ENCODE results near the gene MRPS34.
"Not testable (repeated sequence)": the region's sequence is repeated elsewhere in the genome, so short reads cannot be mapped to it uniquely, and the experiment has no call there.

The MRPS34 gene

GRCh38 chr16:1747934-1748333, 25.0 kb downstream of the MRPS34 start:
- no peak for DNase-seq

- no peak for DNase-seq
Observed at GRCh38 chr16:1746693-1747195, 26.2 kb downstream of the MRPS34 start.

DNA sequence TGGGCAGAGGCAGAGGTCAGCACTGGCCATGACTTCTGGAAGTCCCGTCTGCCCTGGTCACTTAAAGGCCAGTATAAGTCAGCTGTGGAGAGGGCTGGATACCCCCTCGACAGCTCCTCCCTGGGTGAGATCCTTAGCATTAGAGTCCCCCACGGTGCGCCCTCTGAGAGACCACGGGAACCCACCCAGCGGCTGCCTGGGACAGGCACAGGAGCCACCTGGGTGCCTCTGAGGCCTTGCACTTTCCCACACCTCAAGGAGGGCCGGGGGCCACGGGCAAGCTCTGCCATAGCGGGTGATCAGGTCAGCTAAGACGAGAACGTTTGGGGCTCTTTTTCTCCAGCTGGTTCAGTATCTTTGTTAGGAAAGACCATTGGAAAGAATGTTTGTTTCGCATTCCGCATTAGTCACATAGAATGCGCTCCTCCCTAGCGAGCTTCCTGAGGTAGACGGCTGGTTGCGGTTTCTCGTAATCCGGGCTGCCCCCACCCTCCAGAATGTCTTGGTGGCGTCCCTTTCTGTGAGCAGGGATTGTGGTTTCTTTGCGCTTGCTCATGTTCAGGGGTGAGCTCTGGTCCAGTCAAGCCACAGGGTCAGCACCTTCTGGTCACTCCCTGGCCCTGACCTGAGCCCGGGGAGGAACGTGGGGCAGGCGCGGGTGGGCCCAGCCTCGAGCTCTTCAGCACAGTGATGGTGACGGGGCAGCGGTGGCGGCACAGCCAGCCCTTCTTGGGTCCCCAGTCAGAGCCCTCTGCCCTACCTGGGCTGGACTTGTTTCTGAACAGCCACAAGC, 26.8 kb downstream of the MRPS34 start:
- DNase-seq = no peak

DNA sequence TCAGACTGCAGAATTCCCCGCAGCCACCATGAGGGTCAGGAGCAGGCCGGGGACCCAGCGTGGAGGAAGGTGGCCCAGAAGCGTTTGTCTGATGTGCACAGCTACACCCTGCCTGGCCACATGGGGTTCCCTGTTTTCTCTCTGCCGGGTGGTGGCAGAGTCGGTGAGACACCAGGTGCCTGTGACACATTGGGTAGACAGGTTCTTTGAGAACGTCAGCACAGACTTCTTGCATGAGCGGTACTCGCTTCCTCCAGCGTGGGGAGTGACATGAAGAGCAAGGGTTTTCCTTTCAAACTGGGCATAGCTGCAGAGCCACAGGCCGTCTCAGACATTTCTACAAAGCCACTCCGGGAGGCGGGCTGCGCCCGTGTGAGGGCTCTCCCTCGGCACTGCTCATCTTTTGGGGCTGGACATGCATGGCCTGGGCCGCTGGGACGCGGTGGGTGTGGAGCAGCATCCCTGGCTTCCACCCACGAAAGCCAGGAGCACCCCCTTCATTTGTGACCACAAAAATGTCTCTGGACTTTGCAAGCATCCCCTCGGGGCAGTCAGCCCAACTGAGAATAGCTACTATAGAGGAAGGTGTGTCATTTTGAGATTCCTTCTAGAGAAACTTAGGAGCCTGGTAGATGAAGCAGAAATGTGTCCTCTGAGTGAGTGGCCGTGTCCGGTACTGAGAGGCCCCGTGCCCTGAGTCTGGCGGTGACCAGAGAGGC, 27.6 kb downstream of the MRPS34 start:
- no peak for DNase-seq

DNA sequence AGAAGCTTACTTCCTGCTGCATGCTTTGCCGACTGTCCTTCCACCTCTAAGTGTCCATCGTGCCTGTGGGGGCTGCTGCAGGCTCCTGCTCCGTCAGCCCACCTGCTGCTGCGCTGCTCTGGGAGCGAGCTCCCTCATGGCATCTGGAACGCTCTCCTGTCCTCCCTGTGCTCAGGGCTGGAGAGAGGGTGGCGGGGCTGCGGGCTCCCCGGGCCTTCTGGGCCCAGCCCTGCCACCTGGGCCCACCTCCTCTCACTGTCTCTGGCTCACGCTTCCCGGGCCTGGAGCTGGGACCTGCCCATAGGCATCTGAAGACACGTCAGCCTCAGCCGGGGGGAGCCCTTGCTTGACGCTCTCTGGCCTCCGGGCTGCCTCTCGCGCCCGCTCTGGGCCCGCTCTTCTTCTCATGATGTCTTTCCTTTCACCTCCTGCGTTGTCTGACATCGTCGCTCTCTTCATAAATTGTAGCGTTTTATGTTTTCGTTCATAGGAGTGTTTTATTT, 28.5 kb downstream of the MRPS34 start:
- no peak for DNase-seq

DNA sequence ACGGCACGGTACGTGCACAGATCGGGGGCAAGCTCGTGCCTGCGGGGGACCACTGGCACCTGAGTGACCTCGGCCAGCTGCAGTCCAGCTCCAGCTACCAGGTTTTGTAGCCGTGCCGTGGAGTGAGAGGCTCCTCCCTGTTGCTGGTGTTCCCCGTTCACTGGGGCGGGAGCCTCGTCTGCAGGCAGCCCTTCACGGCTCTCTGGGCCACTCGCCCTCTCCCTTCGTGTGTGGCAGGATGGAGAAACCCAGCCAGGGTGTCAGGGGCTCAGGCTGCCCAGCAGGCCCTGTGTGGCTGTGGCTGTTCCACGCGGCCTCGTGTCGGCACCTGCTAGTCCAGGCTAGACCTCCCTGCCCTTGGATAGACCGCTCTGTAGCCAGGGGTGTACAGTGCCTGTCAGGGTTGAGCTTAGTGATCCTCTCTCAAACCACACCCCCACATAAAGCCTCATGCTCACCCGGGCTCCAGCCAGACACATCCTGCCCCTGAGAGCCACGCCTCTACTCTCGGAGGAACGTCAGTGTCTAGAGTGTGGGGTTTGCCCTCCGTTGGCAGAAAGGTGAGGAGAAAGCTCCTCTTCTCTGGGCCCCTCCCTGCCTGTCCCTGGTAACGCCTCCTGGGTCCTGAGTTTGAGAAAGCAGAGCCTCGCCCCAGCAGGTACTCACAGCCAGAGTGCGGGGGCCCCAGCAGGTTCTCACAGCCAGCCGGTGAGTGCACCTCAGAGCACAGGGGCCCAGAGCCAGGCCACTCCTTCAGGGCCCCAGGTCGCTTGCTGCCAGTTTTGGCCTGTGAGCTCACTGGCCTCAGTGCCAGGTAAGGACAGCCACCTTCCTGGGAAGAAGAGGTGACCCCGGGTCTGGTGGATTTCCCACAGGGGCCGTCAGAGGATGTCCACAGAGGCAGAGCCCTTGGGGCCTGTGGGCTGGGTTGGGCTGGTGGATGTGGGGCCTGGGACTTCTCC, 29.3 kb downstream of the MRPS34 start:
- DNase-seq = no peak

DNA sequence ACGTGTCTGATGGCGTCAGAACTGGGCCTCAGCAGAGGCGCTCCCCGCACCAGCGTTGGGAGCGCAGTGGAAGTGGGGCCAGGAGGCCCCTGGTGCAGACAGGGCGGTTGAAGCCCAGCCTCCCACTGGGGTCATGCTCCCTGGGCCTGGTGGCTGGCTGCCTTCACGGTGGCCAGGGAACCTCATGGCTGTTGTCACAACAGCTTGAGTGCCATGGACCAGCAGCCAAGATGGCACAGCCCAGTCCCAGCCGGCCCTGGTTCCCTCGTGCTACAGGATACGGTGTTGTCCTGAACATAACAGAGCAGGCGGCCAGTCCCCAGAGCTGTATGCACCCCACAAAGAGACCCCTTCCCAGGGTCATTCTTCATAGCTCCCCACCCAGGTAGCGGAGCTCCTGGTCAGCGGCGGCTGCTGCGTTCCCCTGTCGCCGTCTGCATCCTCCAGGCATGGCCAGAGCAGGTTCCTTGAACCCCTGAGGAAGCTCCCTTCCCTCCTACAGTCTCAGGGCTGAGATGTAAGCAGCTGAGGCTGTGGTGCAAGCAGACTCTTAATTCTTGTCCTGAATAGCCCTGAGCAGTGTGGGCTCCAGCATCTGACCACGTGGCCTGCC, 31.3 kb downstream of the MRPS34 start:
- DNase-seq = no peak

DNA sequence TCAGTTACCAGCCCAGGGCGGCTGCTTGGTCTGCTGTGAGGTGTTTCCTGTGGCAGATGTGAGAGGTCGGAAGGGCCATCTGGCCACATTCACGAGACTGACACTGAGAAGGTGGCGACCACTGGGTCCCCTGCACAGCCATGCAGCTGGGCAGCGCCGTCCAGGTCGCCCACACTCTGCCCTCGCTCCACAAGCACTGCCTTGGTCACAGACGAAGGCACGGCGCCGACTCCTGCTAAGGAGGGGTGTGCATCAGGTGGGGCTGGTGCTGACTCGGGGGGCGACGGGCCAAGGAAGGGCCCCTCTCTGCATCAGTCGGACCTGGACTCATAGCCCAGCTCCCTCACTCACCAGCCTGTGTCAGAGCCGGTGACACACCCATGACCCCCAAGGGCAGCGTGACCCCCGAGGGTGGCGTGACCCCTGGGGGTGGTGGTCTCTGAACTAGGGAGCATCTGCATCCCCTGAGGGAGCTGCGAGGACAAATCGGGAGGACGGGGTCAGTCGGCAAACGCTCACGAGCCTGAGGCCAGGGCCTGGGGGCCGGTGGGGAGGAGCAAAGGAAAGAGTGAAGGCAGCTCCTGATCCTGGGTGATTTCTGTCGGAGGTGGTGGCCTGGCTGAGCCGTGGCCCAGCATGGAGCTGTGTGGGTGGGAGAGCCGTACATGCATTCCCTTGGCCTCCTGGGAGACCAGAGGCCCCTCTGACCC, 32.0 kb downstream of the MRPS34 start:
- no peak for DNase-seq

GRCh38 chr16:1740234-1740633, 32.7 kb downstream of the MRPS34 start:
- DNase-seq = no peak

GRCh38 chr16:1734816-1735215, 38.1 kb downstream of the MRPS34 start:
- no peak for DNase-seq

DNA sequence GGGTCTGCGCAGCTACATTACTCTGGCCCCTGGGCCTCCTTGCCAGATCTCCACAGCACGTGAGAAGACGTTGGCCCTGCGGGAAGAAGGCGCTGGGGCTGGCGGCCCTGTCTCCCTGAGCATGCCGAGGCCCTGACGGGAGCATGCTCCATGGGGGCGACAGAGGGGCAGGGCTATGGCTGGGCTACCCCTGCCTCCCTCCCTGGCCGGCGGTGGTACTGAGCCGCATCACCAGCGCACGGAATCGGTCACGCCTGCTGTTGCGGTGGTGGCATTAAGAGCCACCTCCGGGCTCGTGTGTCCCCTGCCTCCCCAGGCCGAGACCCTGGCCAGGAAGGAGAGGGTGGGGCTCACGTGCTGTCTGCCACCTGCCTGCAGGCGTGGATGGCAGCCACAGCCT, 38.8 kb downstream of the MRPS34 start:
- DNase-seq = no peak

DNA sequence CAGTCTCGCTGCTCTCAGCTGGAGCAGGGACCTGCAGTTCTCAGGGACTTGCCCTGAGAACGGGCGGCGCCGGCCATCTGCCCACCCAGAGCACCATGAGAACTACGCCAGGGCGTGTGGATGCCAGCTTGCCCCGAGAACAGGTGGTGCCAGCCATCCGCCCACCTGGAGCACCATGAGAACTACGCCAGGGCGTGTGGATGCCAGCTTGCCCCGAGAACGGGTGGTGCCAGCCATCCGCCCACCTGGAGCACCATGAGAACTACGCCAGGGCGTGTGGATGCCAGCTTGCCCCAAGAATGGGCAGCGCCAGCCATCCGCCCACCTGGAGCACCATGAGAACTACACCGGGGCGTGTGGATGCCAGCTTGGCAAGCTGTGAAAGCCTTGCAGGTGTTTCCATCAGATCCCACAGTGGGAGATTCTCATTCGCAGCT, 40.4 kb downstream of the MRPS34 start:
- DNase-seq = not testable (repeated sequence)

GRCh38 chr16:1732071-1732470, 40.9 kb downstream of the MRPS34 start:
- no peak for DNase-seq

DNA sequence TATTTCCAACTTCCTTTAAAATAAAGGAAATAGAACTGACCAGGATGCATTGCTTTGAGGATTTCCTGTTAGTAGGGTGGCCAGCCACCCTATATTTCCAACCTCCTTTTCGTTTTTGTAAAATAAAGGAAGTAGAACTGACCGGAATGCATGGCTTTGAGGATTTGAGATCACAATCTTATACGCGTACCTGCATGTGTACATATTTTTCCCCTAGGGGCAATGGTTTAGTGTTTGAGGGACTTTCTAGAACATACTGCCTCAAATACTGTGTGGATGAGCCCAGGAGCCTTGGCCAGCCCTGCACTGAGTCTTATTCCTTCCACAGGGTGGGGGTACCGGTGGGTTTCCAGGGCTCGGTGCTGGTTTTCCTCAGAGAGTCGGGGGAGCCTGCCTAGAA, 41.3 kb downstream of the MRPS34 start:
- no peak for DNase-seq

DNA sequence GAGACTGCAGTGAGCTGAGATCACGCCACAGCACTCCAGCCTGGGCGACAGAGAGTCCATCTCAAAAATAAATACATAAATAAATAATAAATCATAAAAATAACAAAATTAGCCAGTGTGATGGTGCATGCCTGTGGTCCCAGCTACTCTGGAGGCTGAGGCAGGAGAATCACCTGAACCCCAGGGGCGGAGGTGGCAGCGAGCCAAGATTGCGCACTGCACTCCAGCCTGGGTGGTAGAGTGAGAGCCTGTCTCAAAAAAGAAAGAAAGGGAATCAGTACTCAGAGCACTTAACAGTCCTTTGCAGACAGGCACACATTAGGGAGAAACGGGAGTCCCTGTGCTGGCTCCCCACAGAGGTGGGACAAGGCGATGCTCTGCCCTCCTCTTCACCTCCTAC, 41.9 kb downstream of the MRPS34 start:
- no peak for DNase-seq

DNA sequence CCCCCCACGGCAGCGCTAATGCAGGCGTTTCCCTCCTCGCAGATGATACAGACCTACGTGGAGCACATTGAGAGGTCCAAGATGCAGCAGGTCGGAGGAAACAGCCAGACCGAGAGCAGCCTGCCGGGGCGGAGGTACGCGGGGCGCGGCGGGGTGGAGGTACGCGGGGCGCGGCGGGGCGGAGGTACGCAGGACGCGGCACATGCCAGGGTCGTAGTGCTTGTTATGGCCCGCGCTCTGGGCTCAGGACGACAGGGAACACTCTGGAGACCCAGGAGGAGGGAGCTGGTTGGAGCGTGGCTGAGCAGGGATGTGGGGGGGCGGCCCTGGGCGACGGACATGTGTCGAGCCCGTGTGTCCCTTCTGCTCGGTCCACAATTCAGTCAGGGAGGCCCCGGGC, 43.5 kb downstream of the MRPS34 start:
- DNase-seq = no peak

DNA sequence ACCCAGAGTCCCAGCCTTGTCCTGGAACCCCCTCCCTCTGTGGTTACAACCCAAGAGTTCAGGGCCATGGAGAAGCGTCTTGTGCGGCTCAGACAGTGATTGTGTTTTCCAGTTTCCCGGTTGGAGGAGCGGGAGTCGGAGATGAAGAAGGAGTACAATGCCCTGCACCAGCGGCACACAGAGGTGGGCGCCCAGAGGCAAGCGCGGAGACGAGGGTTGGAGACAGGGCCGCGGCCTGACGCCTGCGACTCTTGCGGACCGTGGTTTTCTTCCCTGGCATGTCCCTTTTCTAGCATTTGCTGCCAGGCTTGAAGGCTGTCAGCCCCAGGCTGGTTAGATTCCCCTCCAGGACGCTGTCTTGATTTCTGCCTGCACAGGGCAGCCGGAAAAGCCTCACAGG, 43.9 kb downstream of the MRPS34 start:
- no peak for DNase-seq

- DNase-seq = no peak
Observed at GRCh38 chr16:1727651-1728624, 45.0 kb downstream of the MRPS34 start.

- DNase-seq = no peak
Observed at GRCh38 chr16:1726661-1727502, 46.1 kb downstream of the MRPS34 start.

DNA sequence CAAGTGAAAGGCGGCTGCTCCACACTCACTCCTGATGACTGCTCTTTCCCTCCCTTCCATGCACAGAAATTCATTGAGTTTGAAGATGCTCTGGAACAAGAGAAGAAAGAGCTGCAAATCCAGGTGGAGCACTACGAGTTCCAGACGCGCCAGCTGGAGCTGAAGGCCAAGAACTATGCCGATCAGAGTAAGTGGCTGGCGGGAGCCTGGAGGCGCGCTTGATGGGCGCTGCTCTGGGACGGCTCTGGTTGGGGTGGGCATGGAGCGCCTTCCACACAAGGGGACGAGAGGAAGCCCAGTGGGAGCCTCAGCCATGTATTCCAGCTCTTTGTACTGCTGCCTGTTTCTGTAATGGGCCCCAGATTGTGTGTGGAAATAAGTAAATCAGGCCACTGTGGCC, 48.4 kb downstream of the MRPS34 start:
- DNase-seq = no peak
